GOT3 (cell line): ENCODE data around the gene ASIP.
"Not testable (repeated sequence)": the region's sequence is repeated elsewhere in the genome, so short reads cannot be mapped to it uniquely, and the experiment has no call there.

Experiments used
- DNase-seq: peaks from one replicate; lab custom pipeline; 2025; ENCODE audit warnings: mixed read lengths; lab: John Stamatoyannopoulos, UW

Gene ASIP

GRCh38 chr20:34287500-34287899 is 46.3 kb downstream of the ASIP start:
- not testable (repeated sequence) for DNase-seq

- DNase-seq: no peak
Measured at GRCh38 chr20:34290471-34290870, 49.2 kb downstream of the ASIP start.

- no peak for DNase-seq
Measured at GRCh38 chr20:34292496-34292895, 51.3 kb downstream of the ASIP start.

GRCh38 chr20:34293119-34293518 is 51.9 kb downstream of the ASIP start:
- no peak for DNase-seq

DNA sequence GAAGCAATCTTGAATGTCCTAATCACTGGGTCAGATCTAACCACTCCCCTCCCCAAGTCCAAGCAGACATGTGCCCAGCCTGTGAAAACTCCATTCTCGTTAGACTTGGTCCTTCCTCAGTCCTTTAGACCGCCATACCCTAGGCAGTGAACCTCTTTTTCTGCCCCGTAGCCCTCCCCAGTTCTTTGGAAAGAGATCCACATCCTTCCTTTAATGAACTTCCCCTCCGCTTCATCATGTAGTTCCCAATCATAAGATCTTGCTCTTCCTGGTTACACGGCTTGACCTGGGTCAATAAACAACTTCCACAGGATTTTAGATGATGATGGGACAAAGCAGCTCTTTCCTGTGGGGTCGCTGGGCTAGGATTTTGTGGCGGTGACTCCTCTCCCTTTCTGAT is 52.4 kb downstream of the ASIP start:
- no peak for DNase-seq

- no peak for DNase-seq
Measured at GRCh38 chr20:34294563-34294962, 53.3 kb downstream of the ASIP start.

- no peak for DNase-seq
Measured at GRCh38 chr20:34295284-34295683, 54.1 kb downstream of the ASIP start.

- no peak for DNase-seq
Measured at GRCh38 chr20:34296468-34296867, 55.2 kb downstream of the ASIP start.

DNA sequence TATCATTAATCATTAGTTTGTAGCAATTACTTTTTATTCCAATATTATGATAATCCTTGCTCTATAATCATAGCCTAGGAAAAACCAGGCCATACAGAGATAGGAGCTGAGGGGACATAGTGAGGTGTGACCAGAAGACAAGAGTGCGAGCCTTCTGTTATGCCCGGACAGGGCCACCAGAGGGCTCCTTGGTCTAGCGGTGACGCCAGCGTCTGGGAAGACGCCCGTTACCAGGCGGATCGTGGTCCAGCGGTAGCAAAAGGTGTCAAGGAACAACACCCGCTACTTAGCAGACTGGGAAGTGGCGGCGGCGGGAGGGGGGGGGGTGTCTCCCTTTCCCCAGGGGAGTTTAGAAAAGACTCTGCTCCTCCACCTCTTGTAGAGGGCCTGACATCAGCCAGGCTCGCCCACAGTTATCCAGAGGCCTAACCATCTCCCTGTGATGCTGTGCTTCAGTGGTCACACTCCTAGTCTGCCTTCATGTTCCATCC is 57.1 kb downstream of the ASIP start:
- not testable (repeated sequence) for DNase-seq

- no peak for DNase-seq
Measured at GRCh38 chr20:34299556-34300255, 58.5 kb downstream of the ASIP start.

DNA sequence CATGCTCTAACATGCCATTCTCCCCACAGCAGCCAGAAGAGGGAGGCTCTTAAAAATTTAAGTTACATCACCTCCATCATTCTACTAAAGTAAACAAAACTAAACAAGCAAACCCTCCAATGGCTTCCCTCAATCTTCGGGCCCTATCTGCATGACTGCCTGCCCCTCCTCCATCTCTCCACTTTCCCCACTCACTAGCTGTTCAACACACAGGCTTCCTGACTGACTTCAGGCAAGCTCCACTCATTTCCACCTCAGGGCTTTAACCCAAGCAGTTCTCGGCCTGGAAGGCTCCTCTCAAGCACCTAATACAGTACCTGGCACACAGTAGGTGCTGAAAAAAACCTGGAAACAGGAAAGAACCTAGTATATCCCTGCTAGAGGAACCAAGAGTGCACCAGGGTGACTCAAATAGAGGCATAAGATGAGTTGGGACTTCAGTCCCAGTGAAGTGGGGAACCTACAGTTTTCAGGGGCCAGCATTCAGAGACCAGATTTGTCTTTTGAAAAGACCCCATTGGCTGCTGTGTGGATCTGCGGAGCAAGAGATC is 59.1 kb downstream of the ASIP start:
- no peak for DNase-seq

DNA sequence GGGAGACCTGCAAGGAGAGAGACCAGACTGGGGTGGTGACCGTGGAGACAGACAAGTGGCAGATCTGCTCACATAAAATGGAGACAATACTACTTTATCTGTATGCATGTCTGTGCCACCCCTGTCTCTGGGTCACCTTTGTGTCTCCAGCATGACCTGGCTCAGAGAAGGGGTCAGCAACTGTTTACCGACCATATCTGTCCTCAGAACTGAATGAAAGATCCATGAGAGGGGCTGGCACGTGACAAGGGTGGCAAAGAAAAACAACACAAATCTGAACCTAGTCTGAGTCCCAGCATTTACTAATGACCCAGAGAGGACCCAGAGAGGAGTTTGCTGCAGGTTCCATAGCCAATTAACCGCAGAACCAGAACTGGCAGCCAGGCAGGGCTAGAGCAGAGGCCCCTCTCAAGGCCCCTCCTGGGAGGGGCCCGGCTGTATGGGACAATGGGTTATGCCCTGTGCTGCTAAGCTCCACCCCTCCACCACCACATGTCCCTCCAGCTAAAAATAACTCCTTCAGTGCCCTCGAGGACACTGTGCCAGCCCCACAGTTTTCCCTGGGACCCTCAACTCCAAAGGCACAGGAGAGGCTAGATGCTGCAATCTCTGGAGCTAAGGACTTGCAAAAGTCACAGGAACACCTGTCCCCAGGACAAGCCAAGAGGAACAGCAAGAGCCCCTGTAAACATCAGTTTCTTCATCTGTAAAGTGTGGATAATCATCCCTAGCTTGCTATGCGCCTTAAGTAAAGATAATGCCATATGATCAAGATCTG is 59.8 kb downstream of the ASIP start:
- DNase-seq: no peak

GRCh38 chr20:34301587-34302311 is 60.5 kb downstream of the ASIP start:
- no peak for DNase-seq

DNA sequence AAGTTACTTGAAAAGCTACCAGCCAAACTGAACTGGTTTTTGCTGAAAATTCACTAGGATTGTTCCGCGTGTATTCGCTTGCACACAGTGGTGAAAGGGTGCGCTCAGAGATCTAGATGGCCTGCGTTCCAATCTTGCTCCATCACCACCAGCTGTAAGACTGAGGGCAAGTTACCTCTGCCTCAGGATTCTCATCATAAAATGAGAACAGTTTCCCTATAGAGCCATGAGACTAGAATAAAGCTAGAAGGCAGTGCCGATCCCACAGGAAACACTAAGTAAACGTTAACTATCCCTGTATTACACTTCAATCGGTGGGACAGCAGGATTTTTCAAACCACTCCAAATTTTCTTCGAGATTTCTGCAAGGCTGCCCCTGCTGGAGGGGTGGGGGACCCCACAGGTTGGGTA is 61.1 kb downstream of the ASIP start:
- no peak for DNase-seq

DNA sequence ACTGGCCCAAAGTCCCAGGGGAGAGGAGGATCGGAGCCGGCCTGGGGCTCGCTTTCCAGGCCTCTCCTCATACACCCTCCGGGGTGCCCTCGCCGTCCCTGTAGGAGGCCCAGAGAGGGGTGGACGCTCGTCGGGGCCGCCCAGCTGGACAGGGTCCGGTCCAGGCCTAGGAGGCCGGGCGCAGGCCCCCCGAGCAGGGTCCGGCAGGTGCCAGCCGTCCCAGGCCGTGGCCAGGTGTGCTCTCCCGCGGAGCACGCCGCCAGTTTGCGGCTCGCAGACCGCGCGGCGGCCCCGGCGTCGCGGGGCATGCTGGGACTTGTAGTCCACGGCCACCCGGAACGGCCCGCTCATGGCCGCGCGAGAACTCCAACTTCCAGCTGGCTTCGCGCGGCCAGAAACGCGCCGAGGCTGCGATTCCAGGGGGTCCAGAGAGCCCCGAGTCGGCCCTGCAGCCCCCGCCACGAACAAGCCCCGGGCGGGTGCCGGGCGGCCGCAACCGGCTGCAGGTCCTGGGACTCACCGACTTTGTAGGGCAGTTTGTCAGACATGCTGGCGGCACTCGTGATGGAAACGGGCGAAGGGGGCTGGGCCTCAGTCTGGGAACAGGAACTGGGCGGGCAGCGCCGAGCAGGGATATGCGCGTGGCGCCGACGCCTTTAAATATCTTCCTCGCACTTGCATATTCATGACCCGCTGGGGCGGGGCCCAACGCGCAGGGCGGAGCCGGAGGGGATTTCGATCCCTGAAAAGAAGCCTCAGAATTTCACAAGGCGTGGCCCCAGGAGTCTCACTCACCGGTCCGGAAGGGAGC is 61.7 kb downstream of the ASIP start, which contains the start of gene AHCY:
TSS of gene AHCY (minus strand) at position 633 of the 811 bp plus-strand sequence. CDS start at position 548, 85 bp downstream.
- DNase-seq: peak; percentile 94

DNA sequence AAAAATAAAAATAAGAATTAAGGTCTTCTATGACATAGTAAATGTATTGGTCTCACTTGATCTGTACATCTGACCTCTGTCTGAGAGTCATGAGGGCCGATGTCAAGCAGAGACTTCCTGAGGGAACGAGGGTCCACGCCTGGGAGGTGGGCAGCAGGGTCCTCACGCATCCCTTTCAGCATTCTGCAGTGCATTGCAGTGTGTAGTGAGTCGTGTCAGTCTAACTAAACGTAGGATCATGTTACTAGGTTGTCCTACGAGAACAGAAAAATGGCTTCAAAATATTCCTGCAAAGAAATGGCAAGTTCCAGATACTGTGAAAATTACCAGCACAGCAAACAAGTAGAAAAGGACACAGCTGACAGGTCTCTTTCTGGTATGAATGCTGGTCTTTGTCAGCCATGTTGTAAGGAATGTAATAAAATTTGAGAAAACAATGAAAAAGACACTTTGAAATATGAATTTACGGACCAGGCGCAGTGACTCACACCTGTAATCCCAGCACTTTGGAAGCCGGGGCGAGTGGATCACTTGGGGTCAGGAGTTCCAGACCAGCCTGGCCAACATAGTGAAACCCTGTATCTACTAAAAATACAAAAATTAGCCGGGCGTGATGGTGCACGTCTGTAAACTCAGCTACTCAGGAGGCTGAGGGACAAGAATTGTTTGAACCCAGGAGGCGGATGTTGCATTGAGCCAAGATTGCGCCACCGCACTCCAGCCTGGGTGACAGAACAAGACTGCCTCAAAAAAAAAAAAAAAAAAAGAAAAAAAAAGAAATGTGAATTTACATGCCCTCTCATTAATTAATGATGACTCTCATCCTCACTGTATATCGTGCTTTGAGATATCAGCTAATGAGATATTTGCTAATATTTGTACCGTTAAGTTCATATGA is 64.4 kb downstream of the ASIP start:
- no peak for DNase-seq

- DNase-seq: no peak
Measured at GRCh38 chr20:34309691-34310090, 68.5 kb downstream of the ASIP start.

- no peak for DNase-seq
Measured at GRCh38 chr20:34310481-34311117, 69.4 kb downstream of the ASIP start.

GRCh38 chr20:34311118-34312023 is 70.1 kb downstream of the ASIP start:
- no peak for DNase-seq
